HCT116 (cell line): ENCODE results near the gene GRM2. TPM values are rescaled to one million over a fixed set of nuclear protein-coding genes. Genes with fewer than 3 reads are reported as not detected.

Experiments
- ATAC-seq: fragments of 200-7000 bp; cut with Tn5 transposase; 2 replicates; pipeline ENCODE4 v1.9.1; 2020; ENCODE audit warnings: mild to moderate bottlenecking, moderate library complexity
- BruUV-seq: library from RNA; stranded (reverse); fragments of 400-500 nt; replicated peaks from 2 replicates; lab custom pipeline; 2021; lab: Mats Ljungman, UMichigan
- CTCF ChIA-PET: fragments of 300-600 bp; sonication (Branson Sonifier 250); formaldehyde crosslinking; loops from one replicate; lab custom pipeline; 2021; ENCODE audit warnings: antibody characterized with exemption; lab: Charles Lee
- POLR2A ChIA-PET: fragments of 300-600, 350-600 bp; sonication (Branson Sonifier 250); formaldehyde crosslinking; loops from one replicate; lab custom pipeline; 2021; ENCODE audit warnings: antibody characterized with exemption; lab: Charles Lee
- RAD21 ChIA-PET, 2 experiments: fragments of 300-600 bp; sonication (Branson Sonifier 250); formaldehyde crosslinking; loops; one replicate each; lab custom pipeline; 2023; ENCODE audit warnings: low total read pairs in 2 of 2; ENCODE audit not compliant: uncharacterized antibody in 2 of 2, unreplicated experiment in 2 of 2, low non-redundant PET in 1 of 2; lab: Charles Lee
- DNase-seq: peaks from one replicate; pipeline ENCODE4 v3.0.0-alpha.2; 2010; ENCODE audit warnings: low read depth, low spot score
- H2AFZ ChIP-seq: fragments of 200-600 bp; shearing (Covaris generic), sonication (generic); 2 replicates; pipeline ENCODE4 v1.6.1; 2017; ENCODE audit warnings: low read depth, mixed run types, mixed read lengths, antibody characterized with exemption, low read length; ENCODE audit not compliant: poor library complexity, severe bottlenecking
- H3K27ac ChIP-seq: 2 replicates; pipeline ENCODE4 v1.5.1; 2012; ENCODE audit warnings: low read depth, low read length
- H3K27me3 ChIP-seq: fragments of 200-600 bp; sonication (generic); 2 replicates; pipeline ENCODE4 v1.6.1; 2016; ENCODE audit warnings: mixed run types, low read length, mixed read lengths; ENCODE audit not compliant: insufficient read depth
- H3K36me3 ChIP-seq, 2 experiments: fragments of 200-500 bp in 1 of 2; fragments of 200-600 bp in 1 of 2; sonication (Bioruptor generic) in 1 of 2; sonication (generic) in 1 of 2; 2 replicates each; pipeline versions ENCODE4 v1.5.1 to v1.6.1; 2014 to 2016; ENCODE audit warnings: low read length in 2 of 2, inconsistent platforms in 1 of 2, mixed read lengths in 1 of 2, mixed run types in 1 of 2; ENCODE audit not compliant: insufficient read depth in 2 of 2, control insufficient read depth in 1 of 2
- H3K4me1 ChIP-seq, 2 experiments: fragments of 200-600 bp in 1 of 2; sonication (generic) in 1 of 2; 2 replicates each; pipeline versions ENCODE4 v1.5.1 to v1.6.1; 2012 to 2017; ENCODE audit warnings: low read length in 2 of 2, inconsistent platforms in 1 of 2, mild to moderate bottlenecking in 1 of 2, mixed read lengths in 1 of 2, mixed run types in 1 of 2, moderate library complexity in 1 of 2; ENCODE audit not compliant: insufficient read depth in 2 of 2, control insufficient read depth in 1 of 2
- H3K4me2 ChIP-seq: fragments of 200-600 bp; sonication (generic); 2 replicates; pipeline ENCODE4 v1.6.1; 2017; ENCODE audit warnings: mixed run types, low read length, mixed read lengths
- H3K4me3 ChIP-seq, 2 experiments: fragments of 200-600 bp in 1 of 2; sonication (generic) in 1 of 2; replicated peaks in 1 of 2; 2 replicates each; pipeline ENCODE4 v1.5.1; 2011 to 2016; ENCODE audit warnings: low read length in 2 of 2, control low read depth in 1 of 2, low read depth in 1 of 2, mild to moderate bottlenecking in 1 of 2, mixed read lengths in 1 of 2, mixed run types in 1 of 2
- H3K79me2 ChIP-seq: fragments of 200-600 bp; sonication (generic); 2 replicates; pipeline ENCODE4 v1.6.1; 2017; ENCODE audit warnings: mild to moderate bottlenecking, mixed run types, low read length, moderate library complexity, mixed read lengths; ENCODE audit not compliant: insufficient read depth
- H3K9ac ChIP-seq: fragments of 200-600 bp; sonication (generic); 2 replicates; pipeline ENCODE4 v1.6.1; 2016; ENCODE audit warnings: low read length, mixed read lengths
- H3K9me2 ChIP-seq: fragments of 200-600 bp; sonication (generic), shearing (Covaris generic); 2 replicates; pipeline ENCODE4 v1.6.1; 2017; ENCODE audit warnings: mixed run types, mild to moderate bottlenecking, moderate library complexity; ENCODE audit not compliant: insufficient read depth
- H3K9me3 ChIP-seq, 2 experiments: fragments of 200-500 bp in 1 of 2; fragments of 200-600 bp in 1 of 2; sonication (Bioruptor generic) in 1 of 2; sonication (generic) in 1 of 2; 2 replicates each; pipeline ENCODE4 v1.6.1; 2014 to 2017; ENCODE audit warnings: low read length in 2 of 2, mixed read lengths in 2 of 2, inconsistent platforms in 1 of 2, low read depth in 1 of 2, mild to moderate bottlenecking in 1 of 2, mixed run types in 1 of 2, moderate library complexity in 1 of 2; ENCODE audit not compliant: control insufficient read depth in 1 of 2, insufficient read depth in 1 of 2
- H4K20me1 ChIP-seq: fragments of 200-600 bp; sonication (generic), shearing (Covaris generic); 2 replicates; pipeline ENCODE4 v1.6.1; 2017; ENCODE audit warnings: mixed run types, mild to moderate bottlenecking, moderate library complexity; ENCODE audit not compliant: insufficient read depth
- CEBPB ChIP-seq: IDR thresholded peaks from 2 replicates; pipeline ENCODE4 v1.6.1; 2012; ENCODE audit warnings: low read depth
- EZH2 ChIP-seq: fragments of 200-600 bp; sonication (generic); IDR thresholded peaks from 2 replicates; pipeline ENCODE4 v1.6.1; 2017; ENCODE audit warnings: antibody characterized with exemption, mixed run types
- EZH2phosphoT487 ChIP-seq: fragments of 200-600 bp; IDR thresholded peaks from 2 replicates; pipeline ENCODE4 v1.6.1; 2018; ENCODE audit warnings: antibody characterized with exemption, borderline replicate concordance
- JUND ChIP-seq: IDR thresholded peaks from 2 replicates; pipeline ENCODE4 v1.6.1; 2012
- POLR2A ChIP-seq: IDR thresholded peaks from 2 replicates; pipeline ENCODE4 v1.7.0; 2011; ENCODE audit warnings: borderline replicate concordance; ENCODE audit not compliant: insufficient read depth, insufficient read length; ENCODE audit errors: extremely low read depth
- RAD21 ChIP-seq: IDR thresholded peaks from 2 replicates; pipeline ENCODE4 v1.6.1; 2012; ENCODE audit warnings: low read depth, mild to moderate bottlenecking
- SP1 ChIP-seq: IDR thresholded peaks from 2 replicates; pipeline ENCODE4 v1.6.1; 2012; ENCODE audit warnings: low read depth
- SRF ChIP-seq: IDR thresholded peaks from 2 replicates; pipeline ENCODE4 v1.6.1; 2012; ENCODE audit warnings: low read depth
- YY1 ChIP-seq: IDR thresholded peaks from 2 replicates; pipeline ENCODE4 v1.6.1; 2011; ENCODE audit warnings: low read length, low read depth, moderate library complexity, mild to moderate bottlenecking; ENCODE audit not compliant: insufficient replicate concordance; ENCODE audit errors: extremely low read depth
- ZBTB33 ChIP-seq: IDR thresholded peaks from 2 replicates; pipeline ENCODE4 v1.6.1; 2011; ENCODE audit warnings: mild to moderate bottlenecking, low read length, moderate library complexity; ENCODE audit not compliant: insufficient replicate concordance; ENCODE audit errors: extremely low read depth
- ZFX ChIP-seq: fragments of 450-650 bp; IDR thresholded peaks from 2 replicates; pipeline ENCODE4 v1.6.1; 2017
- ZNF274 ChIP-seq: fragments of 200-500 bp; sonication (Bioruptor generic); IDR thresholded peaks from 2 replicates; pipeline ENCODE4 v1.6.1; 2014; ENCODE audit warnings: mild to moderate bottlenecking, low read depth, low read length, inconsistent platforms
- intact Hi-C: fragments of 100-400 bp; cut with micrococcal nuclease; formaldehyde crosslinking; loops from 2 replicates; pipeline ENCODE4 v1.10.0; 2022
- total RNA-seq: library from RNA; stranded (reverse); gene quantifications from one replicate; pipeline ENCODE4 v1.2.1, GENCODE V29; 2021; ENCODE audit not compliant: unreplicated experiment
- TF ChIP-seq, protein P1 (sequence below): IDR thresholded peaks from 2 replicates; pipeline ENCODE4 v1.6.1; 2012; ENCODE audit warnings: low read depth
- TF ChIP-seq, protein P2 (sequence below): IDR thresholded peaks from 2 replicates; pipeline ENCODE4 v1.6.1; 2012

GRM2 gene
- total RNA-seq, 1 experiment from 2014 or later, result 0.32 TPM

DNA sequence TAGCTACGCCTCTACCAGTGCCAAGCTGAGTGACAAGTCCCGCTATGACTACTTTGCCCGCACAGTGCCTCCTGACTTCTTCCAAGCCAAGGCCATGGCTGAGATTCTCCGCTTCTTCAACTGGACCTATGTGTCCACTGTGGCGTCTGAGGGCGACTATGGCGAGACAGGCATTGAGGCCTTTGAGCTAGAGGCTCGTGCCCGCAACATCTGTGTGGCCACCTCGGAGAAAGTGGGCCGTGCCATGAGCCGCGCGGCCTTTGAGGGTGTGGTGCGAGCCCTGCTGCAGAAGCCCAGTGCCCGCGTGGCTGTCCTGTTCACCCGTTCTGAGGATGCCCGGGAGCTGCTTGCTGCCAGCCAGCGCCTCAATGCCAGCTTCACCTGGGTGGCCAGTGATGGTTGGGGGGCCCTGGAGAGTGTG, 5.7 kb downstream of the GRM2 start (continued):
- TF ChIP-seq, protein P1, sequence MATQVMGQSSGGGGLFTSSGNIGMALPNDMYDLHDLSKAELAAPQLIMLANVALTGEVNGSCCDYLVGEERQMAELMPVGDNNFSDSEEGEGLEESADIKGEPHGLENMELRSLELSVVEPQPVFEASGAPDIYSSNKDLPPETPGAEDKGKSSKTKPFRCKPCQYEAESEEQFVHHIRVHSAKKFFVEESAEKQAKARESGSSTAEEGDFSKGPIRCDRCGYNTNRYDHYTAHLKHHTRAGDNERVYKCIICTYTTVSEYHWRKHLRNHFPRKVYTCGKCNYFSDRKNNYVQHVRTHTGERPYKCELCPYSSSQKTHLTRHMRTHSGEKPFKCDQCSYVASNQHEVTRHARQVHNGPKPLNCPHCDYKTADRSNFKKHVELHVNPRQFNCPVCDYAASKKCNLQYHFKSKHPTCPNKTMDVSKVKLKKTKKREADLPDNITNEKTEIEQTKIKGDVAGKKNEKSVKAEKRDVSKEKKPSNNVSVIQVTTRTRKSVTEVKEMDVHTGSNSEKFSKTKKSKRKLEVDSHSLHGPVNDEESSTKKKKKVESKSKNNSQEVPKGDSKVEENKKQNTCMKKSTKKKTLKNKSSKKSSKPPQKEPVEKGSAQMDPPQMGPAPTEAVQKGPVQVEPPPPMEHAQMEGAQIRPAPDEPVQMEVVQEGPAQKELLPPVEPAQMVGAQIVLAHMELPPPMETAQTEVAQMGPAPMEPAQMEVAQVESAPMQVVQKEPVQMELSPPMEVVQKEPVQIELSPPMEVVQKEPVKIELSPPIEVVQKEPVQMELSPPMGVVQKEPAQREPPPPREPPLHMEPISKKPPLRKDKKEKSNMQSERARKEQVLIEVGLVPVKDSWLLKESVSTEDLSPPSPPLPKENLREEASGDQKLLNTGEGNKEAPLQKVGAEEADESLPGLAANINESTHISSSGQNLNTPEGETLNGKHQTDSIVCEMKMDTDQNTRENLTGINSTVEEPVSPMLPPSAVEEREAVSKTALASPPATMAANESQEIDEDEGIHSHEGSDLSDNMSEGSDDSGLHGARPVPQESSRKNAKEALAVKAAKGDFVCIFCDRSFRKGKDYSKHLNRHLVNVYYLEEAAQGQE, result no peak
- no peak for TF ChIP-seq YY1
- no peak for TF ChIP-seq SP1
- TF ChIP-seq ZNF274, result no peak
- TF ChIP-seq POLR2A, result no peak
- no peak for TF ChIP-seq CEBPB
- TF ChIP-seq, all 23 proteins: peak for 0

DNA sequence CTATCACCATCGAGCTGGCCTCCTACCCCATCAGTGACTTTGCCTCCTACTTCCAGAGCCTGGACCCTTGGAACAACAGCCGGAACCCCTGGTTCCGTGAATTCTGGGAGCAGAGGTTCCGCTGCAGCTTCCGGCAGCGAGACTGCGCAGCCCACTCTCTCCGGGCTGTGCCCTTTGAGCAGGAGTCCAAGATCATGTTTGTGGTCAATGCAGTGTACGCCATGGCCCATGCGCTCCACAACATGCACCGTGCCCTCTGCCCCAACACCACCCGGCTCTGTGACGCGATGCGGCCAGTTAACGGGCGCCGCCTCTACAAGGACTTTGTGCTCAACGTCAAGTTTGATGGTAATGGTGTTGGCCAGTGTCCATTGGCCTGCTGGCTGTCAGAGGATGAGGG, 6.1 kb downstream of the GRM2 start:
- no peak for DNase-seq
- Histone ChIP-seq H3K4me2 (no peak overlapping the region), H3K4me3 (no peak overlapping the region), H3K9ac (no peak overlapping the region), H3K9me2 (no peaks in the 10 kb centered on the region), H3K79me2 (no peaks in the 10 kb centered on the region), H3K4me1 (no peaks in the 10 kb centered on the region), H3K27ac (no peak overlapping the region), H3K9me3 (no peaks in the 10 kb centered on the region), H3K36me3 (no peaks in the 10 kb centered on the region), H2AFZ (no peak overlapping the region), H4K20me1 (no peaks in the 10 kb centered on the region), H3K27me3 (0 out of 2 replicates have a peak, but pooled peaks cover 4% of the 10 kb centered on the region)
- ChIA-PET CTCF (no interaction called here), POLR2A (no interaction called here), RAD21 (no interaction called here)
- intact Hi-C loops, result no loop called here
- ATAC-seq, result no peak
- BruUV-seq, result no TSS peak
- TF ChIP-seq EZH2phosphoT487 (no peak), RAD21 (no peak), SRF (no peak), JUND (no peak), SP1 (no peak), ZFX (no peak), ZBTB33 (no peak), EZH2 (no peak)
- TF ChIP-seq, protein P2, sequence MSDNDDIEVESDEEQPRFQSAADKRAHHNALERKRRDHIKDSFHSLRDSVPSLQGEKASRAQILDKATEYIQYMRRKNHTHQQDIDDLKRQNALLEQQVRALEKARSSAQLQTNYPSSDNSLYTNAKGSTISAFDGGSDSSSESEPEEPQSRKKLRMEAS, result no peak
- TF ChIP-seq, protein P1, result no peak
